ENCODE data around the gene TTLL10. TPM values are rescaled to one million over a fixed set of nuclear protein-coding genes. Genes with fewer than 3 reads are reported as not detected.

The TTLL10 gene
- total and polyA plus RNA-seq, 2 of the 4 experiments (the other 2 are of a cell fraction), result not detected

- H3K4me2 ChIP-seq (ENCODE audit: low read depth, low read length), result no peak overlapping the region
- ChIA-PET POLR2A (ENCODE audit: unreplicated experiment) (no interaction called here), CTCF (no interaction called here)
- TF ChIP-seq NFE2L2 (IDR thresholded peaks at IDR 0.05; ENCODE audit: low read depth, low read length) (no peak), ELK1 (IDR thresholded peaks at IDR 0.05; ENCODE audit: borderline replicate concordance, low read depth, low read length) (no peak), FOS (IDR thresholded peaks at IDR 0.05; ENCODE audit: low read depth, low read length) (no peak), MAZ (IDR thresholded peaks at IDR 0.05; ENCODE audit: borderline replicate concordance, low read depth, low read length) (no peak), CEBPB (IDR thresholded peaks at IDR 0.05; ENCODE audit: low read depth, low read length) (no peak), RCOR1 (IDR thresholded peaks at IDR 0.05; ENCODE audit: insufficient replicate concordance, low read length) (no peak), RFX5 (IDR thresholded peaks at IDR 0.05; ENCODE audit: low read depth, low read length) (no peak), MAFK (IDR thresholded peaks at IDR 0.05; ENCODE audit: low read depth, low read length) (no peak), RAD21 (IDR thresholded peaks at IDR 0.05; ENCODE audit: low read length) (no peak), CTCF (conservative IDR thresholded peaks at IDR 0.05; ENCODE audit: low read depth, low read length) (no peak), USF2 (IDR thresholded peaks at IDR 0.05; ENCODE audit: low read depth, low read length) (no peak), BHLHE40 (IDR thresholded peaks at IDR 0.05; ENCODE audit: low read depth, low read length) (no peak), SMC3 (IDR thresholded peaks at IDR 0.05; ENCODE audit: low read depth, low read length) (no peak), POLR2A (IDR thresholded peaks at IDR 0.05; ENCODE audit: low read depth, low read length) (no peak), MXI1 (IDR thresholded peaks at IDR 0.05; ENCODE audit: borderline replicate concordance, low read depth, low read length) (no peak), CHD1 (IDR thresholded peaks at IDR 0.05; ENCODE audit: low read depth, low read length) (no peak)
- H4K5ac ChIP-seq (ENCODE audit: low read depth, low read length), result no peak overlapping the region
- no peak overlapping the region for H3K23ac ChIP-seq (ENCODE audit: low read depth, low read length)
- no peak overlapping the region for H3K9ac ChIP-seq (ENCODE audit: low read depth, low read length)
- H3K56ac ChIP-seq (ENCODE audit: extremely low read depth, insufficient read depth, low read length), result no peak overlapping the region
- no peak overlapping the region for H2BK20ac ChIP-seq (ENCODE audit: low read depth, low read length)
- peak overlapping the region; percentile 28 for H2AK9ac ChIP-seq (replicated peaks; ENCODE audit: low read depth, low read length, poor library complexity)
- H2AFZ ChIP-seq (replicated peaks; ENCODE audit: low read length, poor library complexity), result no peak overlapping the region
- no peak overlapping the region for H3K4me3 ChIP-seq (ENCODE audit: insufficient read depth, low read depth, low read length)
- no peak overlapping the region for H2BK120ac ChIP-seq (ENCODE audit: low read depth, low read length)
- H3K18ac ChIP-seq (ENCODE audit: low read depth, low read length), result no peak overlapping the region
- H3K36me3 ChIP-seq (ENCODE audit: control insufficient read depth, insufficient read depth, low read length), result no peaks in the 10 kb centered on the region
- dilution Hi-C loops (cut with HindIII; ENCODE audit: low sequenced_read_pairs, unreplicated experiment) (no loop called here), intact Hi-C loops (cut with micrococcal nuclease) (no loop called here), in situ Hi-C loops (cut with MboI; ENCODE audit: low sequenced_read_pairs) (no loop called here)
- H4K8ac ChIP-seq (ENCODE audit: low read depth in 2 of 2, low read length in 2 of 2), result no peak overlapping the region
- H3K4ac ChIP-seq (ENCODE audit: low read depth, low read length), result no peak overlapping the region
- H4K20me1 ChIP-seq (ENCODE audit: insufficient read depth, low read length), result no peaks in the 10 kb centered on the region
- H3K27ac ChIP-seq (ENCODE audit: insufficient read depth, low read length), result no peak overlapping the region
- H2BK5ac ChIP-seq (ENCODE audit: low read depth, low read length, poor library complexity, severe bottlenecking), result no peak overlapping the region
- ATAC-seq (ENCODE audit: low read depth) (no peak; the same call in 1 of the 2 replicates), DNase-seq (no peak)
- H2BK15ac ChIP-seq (ENCODE audit: low read depth, low read length), result no peak overlapping the region
- H3K4me1 ChIP-seq (ENCODE audit: control insufficient read depth, insufficient read depth, low read length), result no peaks in the 10 kb centered on the region
- 65% methylated on average over 7 of the region's 9 CpGs; no CpG with 5 or more reads in 1 of the 2 experiments for WGBS, 2 experiments (ENCODE audit: extremely low coverage in 2 of 2, insufficient read length in 1 of 2)
- BruUV-seq (replicated peaks), result no TSS peak
- H3K27me3 ChIP-seq (ENCODE audit: control insufficient read depth, insufficient read depth, low read length), result peaks cover 11% of the 10 kb centered on the region; the same call in 1 of the 2 replicates
- H3K9me3 ChIP-seq (ENCODE audit: control insufficient read depth, insufficient read depth, low read length), result 0 out of 2 replicates have a peak, but pooled peaks cover 2% of the 10 kb centered on the region
- H3K79me1 ChIP-seq (ENCODE audit: low read depth in 1 of 2, low read length in 2 of 2), result no peaks in the 10 kb centered on the region
- no peak overlapping the region for H2AK5ac ChIP-seq (ENCODE audit: low read depth, low read length)
- no peak overlapping the region for H4K91ac ChIP-seq (ENCODE audit: insufficient read depth, low read depth, low read length)
- no peak overlapping the region for H3K14ac ChIP-seq (replicated peaks; ENCODE audit: low read depth, low read length)
- H3K9me1 ChIP-seq (ENCODE audit: insufficient read depth, low read length), result no peaks in the 10 kb centered on the region
These were observed 28.1 kb upstream of the TTLL10 start for GRCh38 chr1:1145547-1145914.
